Naive thymus-derived CD4-positive, alpha-beta T cell (primary cell): ENCODE measurements around the gene SUCO. TPM values are rescaled to one million over a fixed set of nuclear protein-coding genes. Genes with fewer than 3 reads are reported as not detected.
A peak's percentile ranks its signal among the peaks of the same experiment; 100 is the strongest.

Experiments used
- ATAC-seq: fragments of 150-1000 bp; cut with Tn5 transposase; 2 replicates; pipeline ENCODE4 v1.10.0; 2021; ENCODE audit warnings: mild to moderate bottlenecking, moderate library complexity
- CTCF ChIA-PET: fragments of 350-600 bp; sonication (Branson Sonifier 250); formaldehyde crosslinking; loops from one replicate; lab custom pipeline; 2021; ENCODE audit warnings: antibody characterized with exemption; lab: Charles Lee
- POLR2A ChIA-PET: fragments of 350-600 bp; sonication (Branson Sonifier 250); formaldehyde crosslinking; loops from one replicate; lab custom pipeline; 2021; ENCODE audit warnings: antibody characterized with exemption, inconsistent platforms; lab: Charles Lee
- DNase-seq, 9 donors: peaks; one replicate each; pipeline versions ENCODE4 v3.0.0 to v3.0.0-alpha.2; 2020 to 2022; ENCODE audit warnings: mixed read lengths in 1 of 9
- H3K27ac ChIP-seq: one replicate; pipeline ENCODE4 v1.7.0; 2013; ENCODE audit warnings: mild to moderate bottlenecking, low read depth, low read length, moderate library complexity
- H3K27me3 ChIP-seq, 2 donors: one replicate each; pipeline ENCODE4 v1.7.0; 2013; ENCODE audit warnings: low read length in 2 of 2, mild to moderate bottlenecking in 2 of 2, moderate library complexity in 2 of 2; ENCODE audit not compliant: control insufficient read depth in 2 of 2, insufficient read depth in 2 of 2
- H3K36me3 ChIP-seq, 3 experiments: 1 replicate in 2 of 3; 2 replicates in 1 of 3; pipeline ENCODE4 v1.7.0; 2013; ENCODE audit warnings: low read length in 3 of 3, mild to moderate bottlenecking in 3 of 3, moderate library complexity in 1 of 3; ENCODE audit not compliant: insufficient read depth in 3 of 3, control insufficient read depth in 2 of 3
- H3K4me1 ChIP-seq, 2 donors: one replicate each; pipeline ENCODE4 v1.7.0; 2013; ENCODE audit warnings: low read length in 2 of 2, mild to moderate bottlenecking in 2 of 2, moderate library complexity in 1 of 2; ENCODE audit not compliant: control insufficient read depth in 2 of 2, insufficient read depth in 2 of 2
- H3K4me3 ChIP-seq: 2 replicates; pipeline ENCODE4 v1.7.0; 2013; ENCODE audit warnings: mild to moderate bottlenecking, low read length
- H3K9me3 ChIP-seq, 3 experiments: 1 replicate in 2 of 3; 2 replicates in 1 of 3; pipeline ENCODE4 v1.7.0; 2013; ENCODE audit warnings: low read length in 3 of 3; ENCODE audit not compliant: control insufficient read depth in 2 of 3
- H3K27ac Mint-ChIP-seq, 9 donors: one replicate each; pipeline ENCODE4 v1.8.0; 2020 to 2022; ENCODE audit warnings: mixed read lengths in 9 of 9, mild to moderate bottlenecking in 8 of 9, moderate library complexity in 5 of 9, inconsistent platforms in 2 of 9
- H3K27me3 Mint-ChIP-seq, 5 donors: one replicate each; pipeline ENCODE4 v1.8.0; 2021 to 2022; ENCODE audit warnings: mixed read lengths in 5 of 5, mild to moderate bottlenecking in 1 of 5
- H3K36me3 Mint-ChIP-seq, 5 donors: one replicate each; pipeline ENCODE4 v1.8.0; 2020 to 2022; ENCODE audit warnings: mixed read lengths in 5 of 5, mild to moderate bottlenecking in 3 of 5, inconsistent platforms in 1 of 5
- H3K4me1 Mint-ChIP-seq, 7 donors: one replicate each; pipeline ENCODE4 v1.8.0; 2020 to 2022; ENCODE audit warnings: mixed read lengths in 7 of 7, mild to moderate bottlenecking in 3 of 7, inconsistent platforms in 1 of 7
- H3K4me3 Mint-ChIP-seq, 10 donors: one replicate each; pipeline ENCODE4 v1.8.0; 2020 to 2022; ENCODE audit warnings: mild to moderate bottlenecking in 10 of 10, mixed read lengths in 10 of 10, moderate library complexity in 6 of 10, inconsistent platforms in 2 of 10
- H3K9me3 Mint-ChIP-seq, 11 donors: one replicate each; pipeline ENCODE4 v1.8.0; 2020 to 2022; ENCODE audit warnings: mixed read lengths in 11 of 11, mild to moderate bottlenecking in 4 of 11, inconsistent platforms in 1 of 11, moderate library complexity in 1 of 11
- intact Hi-C, 2 donors: fragments of 100-400 bp; cut with micrococcal nuclease; formaldehyde crosslinking; loops; one replicate each; pipeline ENCODE4 v1.15.1; 2023
- polyA plus RNA-seq, 2 donors: library from polyadenylated mRNA; unstranded; fragments of 300-500 nt; fragmentation: Illumina TruSeq; gene quantifications; one replicate each; pipeline ENCODE4 v1.2.3, GENCODE V29; 2021
- total RNA-seq, 6 experiments: library from RNA in 5 of 6; stranded (reverse) in 5 of 6; gene quantifications; 1 replicate in 5 of 6; 2 replicates in 1 of 6; pipeline ENCODE4 v1.2.3 and lab custom pipeline; 2021 to 2026

SUCO gene
- total and polyA plus RNA-seq, 7 experiments from 2014 or later, result 13.6 to 95.0 (median 71.9) TPM

DNA sequence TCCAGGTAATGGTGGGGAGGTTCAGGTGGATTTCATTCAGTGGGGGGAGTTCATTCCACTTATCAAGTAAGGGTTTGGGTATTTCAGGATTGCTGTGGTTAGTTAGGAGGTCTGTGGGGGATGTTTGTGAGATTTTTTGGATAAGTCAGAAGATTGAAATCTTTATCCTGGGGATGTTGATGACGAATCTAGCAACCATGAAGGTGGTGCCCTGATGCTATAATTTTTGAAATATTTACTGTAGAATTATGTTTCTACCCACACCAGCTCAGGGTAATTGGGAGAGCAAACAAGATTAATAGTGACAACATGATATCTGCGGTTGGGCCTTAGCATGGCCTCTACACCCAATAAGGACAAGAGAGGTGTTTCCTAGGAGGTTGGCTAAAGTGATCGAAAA is 28.3 kb downstream of the SUCO start:
- Mint-ChIP-seq H3K27ac (peak overlapping the region in 1 of 9 donors; percentile 8), H3K9me3 (peaks cover 0 to 7% (median 0%) of the 10 kb centered on the region in 11 donors), H3K27me3 (no peaks in the 10 kb centered on the region), H3K4me1 (peaks cover 7 to 12% (median 9%) of the 10 kb centered on the region in 7 donors), H3K4me3 (no peak overlapping the region), H3K36me3 (peaks cover 28 to 76% (median 52%) of the 10 kb centered on the region in 5 donors)
- intact Hi-C loops, result no loop called here
- Histone ChIP-seq H3K27me3 (no peaks in the 10 kb centered on the region), H3K27ac (no peak overlapping the region), H3K36me3 (peaks cover 10 to 43% (median 11%) of the 10 kb centered on the region in 3 experiments), H3K4me1 (no peaks in the 10 kb centered on the region), H3K9me3 (no peaks in the 10 kb centered on the region), H3K4me3 (no peak overlapping the region)
- ChIA-PET POLR2A (no interaction called here), CTCF (interaction anchor here (0.6 kb wide), 1 partner anchor 220 kb away, joined by 3 read pairs; no protein-coding TSS in a partner anchor)
- DNase-seq (no peak), ATAC-seq (no peak)

DNA sequence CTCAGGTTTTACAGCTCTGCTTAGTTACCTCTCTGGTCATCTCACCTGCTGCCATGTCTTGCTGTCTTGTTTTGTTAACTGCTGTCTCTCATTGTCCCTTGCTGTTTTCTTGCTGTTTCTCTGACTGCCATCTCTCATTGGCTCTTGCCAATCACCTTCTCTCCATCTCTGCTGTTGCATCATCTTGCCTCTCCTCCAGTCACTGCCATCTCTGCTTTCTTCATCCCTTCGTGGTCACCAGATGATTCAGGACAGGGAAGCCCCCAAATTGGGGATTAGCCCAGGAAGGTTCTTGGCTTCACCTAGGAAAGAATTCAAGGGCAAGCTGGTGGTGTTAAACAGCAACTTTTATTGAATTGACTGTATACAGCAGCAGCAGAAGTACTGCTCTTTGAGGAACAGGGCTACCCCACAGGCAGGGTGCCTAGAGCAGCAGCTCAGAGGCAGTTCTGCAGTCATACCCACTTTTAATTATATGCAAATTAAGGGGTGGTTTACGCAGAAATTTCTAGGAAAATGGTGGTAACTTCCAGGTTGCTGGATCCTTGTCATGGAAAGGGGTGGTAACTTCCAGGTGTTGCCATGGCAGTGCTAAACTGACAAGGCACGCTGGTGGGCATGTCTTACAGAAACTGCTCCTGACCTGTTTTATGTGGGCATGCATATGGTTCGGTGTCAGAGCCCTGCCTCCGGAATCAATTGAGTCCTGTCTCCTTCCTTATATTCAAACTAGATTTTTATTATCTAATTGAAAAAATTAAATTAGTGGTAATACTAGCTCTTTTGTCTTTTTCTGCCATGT is 33.4 kb downstream of the SUCO start:
- H3K27ac ChIP-seq, result no peak overlapping the region
- H3K4me3 ChIP-seq, result no peak overlapping the region
- H3K36me3 ChIP-seq, result peaks cover 12 to 49% (median 22%) of the 10 kb centered on the region in 3 experiments
- H3K4me1 ChIP-seq, result no peaks in the 10 kb centered on the region
- intact Hi-C loops, result no loop called here
- CTCF ChIA-PET, result interaction anchor here (1.2 kb wide), 1 partner anchor 14 kb away, joined by 3 read pairs; no protein-coding TSS in a partner anchor
- DNase-seq (no peak), ATAC-seq (peak; percentile 16)
- Mint-ChIP-seq H3K27ac (peak overlapping the region; percentile 3 to 81 (median 40)), H3K36me3 (peaks cover 34 to 70% (median 48%) of the 10 kb centered on the region in 5 donors), H3K9me3 (peaks cover 0 to 12% (median 5%) of the 10 kb centered on the region in 11 donors), H3K27me3 (no peaks in the 10 kb centered on the region), H3K4me1 (peaks cover 2 to 16% (median 10%) of the 10 kb centered on the region in 7 donors), H3K4me3 (no peak overlapping the region)
- H3K9me3 ChIP-seq, result no peaks in the 10 kb centered on the region
- POLR2A ChIA-PET, result interaction anchor here (0.8 kb wide), 1 partner anchor 20 kb away, joined by 3 read pairs; no protein-coding TSS in a partner anchor
- H3K27me3 ChIP-seq, result no peaks in the 10 kb centered on the region

DNA sequence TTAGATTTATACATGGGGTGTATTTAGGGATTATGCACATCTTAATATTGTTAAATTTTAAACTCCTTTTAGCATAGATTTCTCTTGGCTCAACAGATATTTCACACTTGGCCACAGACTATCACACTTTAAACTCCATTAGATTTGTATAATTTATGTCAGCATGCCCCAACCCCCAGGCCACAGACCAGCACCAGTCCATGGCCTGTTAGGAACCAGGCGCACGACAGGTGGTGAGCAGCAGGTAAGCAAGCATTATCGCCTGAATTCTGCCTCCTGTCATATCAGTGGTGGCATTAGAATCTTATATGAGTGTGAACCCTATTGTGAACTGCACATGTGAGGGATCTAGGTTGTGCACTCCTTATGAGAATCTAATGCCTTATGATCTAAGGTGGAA is 34.8 kb downstream of the SUCO start:
- Mint-ChIP-seq H3K4me3 (no peak overlapping the region), H3K9me3 (peaks cover 0 to 12% (median 5%) of the 10 kb centered on the region in 11 donors), H3K27ac (peak overlapping the region in 2 of 9 donors; percentile 16 to 62), H3K36me3 (peaks cover 30 to 63% (median 41%) of the 10 kb centered on the region in 5 donors), H3K4me1 (peaks cover 2 to 15% (median 10%) of the 10 kb centered on the region in 7 donors), H3K27me3 (no peaks in the 10 kb centered on the region)
- no peak overlapping the region for H3K4me3 ChIP-seq
- no peaks in the 10 kb centered on the region for H3K27me3 ChIP-seq
- no peaks in the 10 kb centered on the region for H3K4me1 ChIP-seq
- intact Hi-C loops, result no loop called here
- DNase-seq (no peak), ATAC-seq (no peak)
- H3K36me3 ChIP-seq, result peaks cover 12 to 47% (median 22%) of the 10 kb centered on the region in 3 experiments
- H3K9me3 ChIP-seq, result no peaks in the 10 kb centered on the region
- POLR2A ChIA-PET, result no interaction called here
- CTCF ChIA-PET, result interaction anchor here (1.2 kb wide), 1 partner anchor 12 kb away, joined by 3 read pairs; no protein-coding TSS in a partner anchor
- H3K27ac ChIP-seq, result no peak overlapping the region

DNA sequence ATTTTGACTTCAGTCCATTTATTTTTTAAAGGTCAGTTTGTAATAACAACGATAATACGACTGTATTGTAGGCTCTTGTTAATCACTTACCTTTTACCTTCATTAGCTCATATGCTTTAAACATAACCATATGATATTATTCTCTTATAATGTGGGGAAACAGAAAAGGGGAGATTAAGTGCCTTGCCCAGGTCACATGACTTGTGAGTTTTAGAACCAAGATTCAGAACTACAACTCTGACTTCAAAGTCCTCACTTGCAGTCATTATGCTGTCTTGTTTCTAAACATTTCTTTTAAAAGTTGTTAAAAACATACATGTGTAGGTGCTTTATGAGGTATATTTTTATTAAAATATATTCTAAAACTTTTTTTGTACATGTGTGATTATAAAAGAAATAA is 41.1 kb downstream of the SUCO start:
- H3K4me3 ChIP-seq, result no peak overlapping the region
- no peaks in the 10 kb centered on the region for H3K4me1 ChIP-seq
- H3K27me3 ChIP-seq, result no peaks in the 10 kb centered on the region
- POLR2A ChIA-PET, result interaction anchor here (0.7 kb wide), 1 partner anchor 634 kb away, joined by 3 read pairs; no protein-coding TSS in a partner anchor
- H3K9me3 ChIP-seq, result no peaks in the 10 kb centered on the region
- CTCF ChIA-PET, result no interaction called here
- no peak for DNase-seq
- intact Hi-C loops, result no loop called here
- peaks cover 0 to 6% (median 3%) of the 10 kb centered on the region in 7 donors for H3K4me1 Mint-ChIP-seq
- ATAC-seq, result no peak
- H3K27ac Mint-ChIP-seq, result no peak overlapping the region
- no peak overlapping the region for H3K27ac ChIP-seq
- H3K4me3 Mint-ChIP-seq, result no peak overlapping the region
- H3K9me3 Mint-ChIP-seq, result peaks cover 0 to 7% (median 4%) of the 10 kb centered on the region in 11 donors
- peaks cover 12 to 39% (median 13%) of the 10 kb centered on the region in 3 experiments for H3K36me3 ChIP-seq
- H3K27me3 Mint-ChIP-seq, result no peaks in the 10 kb centered on the region
- H3K36me3 Mint-ChIP-seq, result peaks cover 10 to 47% (median 31%) of the 10 kb centered on the region in 5 donors

GRCh38 chr1:172578586-172578985 is 45.6 kb downstream of the SUCO start:
- ChIA-PET CTCF (no interaction called here), POLR2A (interaction anchor here (0.6 kb wide), 1 partner anchor 435 kb away, joined by 3 read pairs; no protein-coding TSS in a partner anchor)
- no peaks in the 10 kb centered on the region for H3K9me3 ChIP-seq
- H3K27me3 ChIP-seq, result no peaks in the 10 kb centered on the region
- intact Hi-C loops, result no loop called here
- ATAC-seq (no peak), DNase-seq (no peak)
- no peaks in the 10 kb centered on the region for H3K9me3 Mint-ChIP-seq
- no peak overlapping the region for H3K27ac Mint-ChIP-seq
- no peaks in the 10 kb centered on the region for H3K27me3 Mint-ChIP-seq
- H3K4me3 Mint-ChIP-seq, result no peak overlapping the region
- no peak overlapping the region for H3K4me3 ChIP-seq
- peaks cover 7 to 55% (median 17%) of the 10 kb centered on the region in 5 donors for H3K36me3 Mint-ChIP-seq
- peaks cover 0 to 20% (median 7%) of the 10 kb centered on the region in 7 donors for H3K4me1 Mint-ChIP-seq
- H3K4me1 ChIP-seq, result no peaks in the 10 kb centered on the region
- no peak overlapping the region for H3K27ac ChIP-seq
- H3K36me3 ChIP-seq, result peaks cover 0 to 25% (median 14%) of the 10 kb centered on the region in 3 experiments

DNA sequence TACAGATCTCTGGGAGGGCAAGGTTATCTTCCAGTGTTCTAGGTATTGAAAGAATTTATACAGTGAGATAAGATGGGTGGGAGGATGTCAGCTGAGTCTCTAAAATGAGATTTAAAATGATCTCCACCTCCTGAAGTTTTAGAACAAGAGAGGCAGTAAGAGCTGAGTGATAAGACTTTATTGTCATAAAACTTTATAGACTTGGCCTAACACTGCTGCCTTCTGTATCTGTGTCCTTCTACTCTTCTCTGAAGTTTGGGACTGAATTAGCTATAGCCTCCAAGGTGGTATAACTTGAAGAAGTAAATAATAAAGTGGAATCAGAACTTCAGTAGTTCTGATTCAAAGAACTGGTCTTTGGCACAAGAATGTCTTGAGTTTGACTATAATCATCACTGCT is 48.3 kb downstream of the SUCO start:
- H3K27ac ChIP-seq, result no peak overlapping the region
- intact Hi-C loops, result loop anchor here in 1 of 2 donors (2.0 to 5.0 kb wide), 2 partner anchors 39 to 130 kb away; no protein-coding TSS in a partner anchor
- ChIA-PET CTCF (interaction anchor here (0.6 to 1.6 kb wide), 4 partner anchors 17 to 161 kb away, joined by 3 to 4 read pairs (median 4); no protein-coding TSS in a partner anchor), POLR2A (no interaction called here)
- no peaks in the 10 kb centered on the region for H3K9me3 ChIP-seq
- Mint-ChIP-seq H3K9me3 (no peaks in the 10 kb centered on the region), H3K27ac (peak overlapping the region in 6 of 9 donors; percentile 10 to 65 (median 26)), H3K36me3 (peaks cover 7 to 44% (median 15%) of the 10 kb centered on the region in 5 donors), H3K27me3 (no peaks in the 10 kb centered on the region), H3K4me3 (no peak overlapping the region), H3K4me1 (peaks cover 0 to 22% (median 6%) of the 10 kb centered on the region in 7 donors)
- ATAC-seq (no peak), DNase-seq (no peak)
- no peaks in the 10 kb centered on the region for H3K27me3 ChIP-seq
- H3K4me1 ChIP-seq, result no peaks in the 10 kb centered on the region
- H3K4me3 ChIP-seq, result no peak overlapping the region
- peaks cover 0 to 13% (median 11%) of the 10 kb centered on the region in 3 experiments for H3K36me3 ChIP-seq
